ENCODE data around the gene SAG.

DNA sequence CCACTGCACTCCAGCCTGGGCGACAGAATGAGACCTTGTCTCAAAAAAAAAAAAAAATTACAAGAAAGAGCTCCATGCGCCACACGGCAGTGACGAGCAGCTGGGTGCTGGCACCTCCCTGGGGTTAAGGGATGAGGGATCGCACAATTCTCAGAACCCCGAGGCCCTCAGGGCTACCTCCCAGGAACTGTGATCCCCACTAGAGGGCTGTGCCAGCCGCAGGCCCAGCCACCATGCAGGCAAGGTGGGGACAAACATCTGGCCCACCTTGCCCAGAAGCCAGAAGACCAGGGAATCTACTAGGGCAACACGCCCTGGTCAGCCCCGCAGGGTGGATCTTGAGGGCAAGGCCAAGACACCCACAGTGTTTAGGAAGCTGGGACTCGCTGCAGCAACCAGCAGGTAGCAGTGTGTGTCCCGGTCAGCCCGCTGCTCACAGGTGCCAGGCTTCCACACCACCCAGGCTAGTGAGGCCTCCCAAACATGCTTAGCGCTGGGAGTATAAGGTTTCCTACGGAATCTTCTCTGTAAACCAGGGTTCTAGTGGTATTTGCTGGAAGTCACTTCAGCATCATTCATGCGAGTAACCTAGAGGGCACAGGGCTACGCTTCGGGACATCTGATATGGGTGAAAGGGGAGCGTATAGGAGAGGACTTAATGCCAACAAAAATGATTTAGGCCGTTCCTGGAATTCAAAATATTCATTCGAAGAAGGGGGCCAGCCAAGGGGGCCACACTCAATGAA, 6.7 kb downstream of the SAG start:
- no peak for TF ChIP-seq RAD51 (IDR thresholded peaks at IDR 0.05; ENCODE audit: borderline replicate concordance, low read depth)
- TF ChIP-seq ZSCAN29 (IDR thresholded peaks at IDR 0.05) = no peak
- TF ChIP-seq DACH1 (IDR thresholded peaks at IDR 0.05; ENCODE audit: partially characterized antibody) = no peak
- no peak for TF ChIP-seq NEUROD1 (IDR thresholded peaks at IDR 0.05; ENCODE audit: borderline replicate concordance, low read depth, low read length, partially characterized antibody)
- no peak for TF ChIP-seq POLR2AphosphoS2 (IDR thresholded peaks at IDR 0.05; ENCODE audit: low read length)
- TF ChIP-seq ZC3H11A (IDR thresholded peaks at IDR 0.05; ENCODE audit: low read depth, low read length) = no peak
- TF ChIP-seq ZNF274 (IDR thresholded peaks at IDR 0.05; ENCODE audit: borderline replicate concordance, low read depth, low read length) = no peak
- TF ChIP-seq, protein P1, sequence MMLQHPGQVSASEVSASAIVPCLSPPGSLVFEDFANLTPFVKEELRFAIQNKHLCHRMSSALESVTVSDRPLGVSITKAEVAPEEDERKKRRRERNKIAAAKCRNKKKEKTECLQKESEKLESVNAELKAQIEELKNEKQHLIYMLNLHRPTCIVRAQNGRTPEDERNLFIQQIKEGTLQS (IDR thresholded peaks at IDR 0.05) = no peak
- TF ChIP-seq, protein P1 (CRISPR knock-in tag; conservative IDR thresholded peaks at IDR 0.05) = no peak
- no peak for TF ChIP-seq MXI1 (IDR thresholded peaks at IDR 0.05; ENCODE audit: low read depth, low read length)
- TF ChIP-seq, protein P2, sequence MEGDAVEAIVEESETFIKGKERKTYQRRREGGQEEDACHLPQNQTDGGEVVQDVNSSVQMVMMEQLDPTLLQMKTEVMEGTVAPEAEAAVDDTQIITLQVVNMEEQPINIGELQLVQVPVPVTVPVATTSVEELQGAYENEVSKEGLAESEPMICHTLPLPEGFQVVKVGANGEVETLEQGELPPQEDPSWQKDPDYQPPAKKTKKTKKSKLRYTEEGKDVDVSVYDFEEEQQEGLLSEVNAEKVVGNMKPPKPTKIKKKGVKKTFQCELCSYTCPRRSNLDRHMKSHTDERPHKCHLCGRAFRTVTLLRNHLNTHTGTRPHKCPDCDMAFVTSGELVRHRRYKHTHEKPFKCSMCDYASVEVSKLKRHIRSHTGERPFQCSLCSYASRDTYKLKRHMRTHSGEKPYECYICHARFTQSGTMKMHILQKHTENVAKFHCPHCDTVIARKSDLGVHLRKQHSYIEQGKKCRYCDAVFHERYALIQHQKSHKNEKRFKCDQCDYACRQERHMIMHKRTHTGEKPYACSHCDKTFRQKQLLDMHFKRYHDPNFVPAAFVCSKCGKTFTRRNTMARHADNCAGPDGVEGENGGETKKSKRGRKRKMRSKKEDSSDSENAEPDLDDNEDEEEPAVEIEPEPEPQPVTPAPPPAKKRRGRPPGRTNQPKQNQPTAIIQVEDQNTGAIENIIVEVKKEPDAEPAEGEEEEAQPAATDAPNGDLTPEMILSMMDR (IDR thresholded peaks at IDR 0.05 in 2 of 3, conservative IDR thresholded peaks at IDR 0.05 in 1 of 3; ENCODE audit: insufficient read depth in 2 of 3, low read depth in 1 of 3, low read length in 3 of 3) = no peak
